Neural cell (in vitro differentiated cells): ENCODE results near the gene NRP2. TPM values are rescaled to one million over a fixed set of nuclear protein-coding genes. Genes with fewer than 3 reads are reported as not detected.

Experiments used
- H2AFZ ChIP-seq: fragments of 200-600, 300-800 bp; sonication (generic), shearing (Covaris generic); 2 replicates; pipeline ENCODE4 v1.6.0; 2014; ENCODE audit warnings: low read depth, mild to moderate bottlenecking, antibody characterized with exemption, low read length, moderate library complexity
- H3F3A ChIP-seq: fragments of 200-600 bp; shearing (Covaris generic); 2 replicates; pipeline ENCODE4 v1.6.1; 2016; ENCODE audit warnings: mild to moderate bottlenecking, moderate library complexity, mixed read lengths, antibody characterized with exemption, low read length; ENCODE audit not compliant: insufficient read depth, poor library complexity, severe bottlenecking
- H3K27ac ChIP-seq: fragments of 200-600, 300-800 bp; sonication (generic), shearing (Covaris generic); 2 replicates; pipeline ENCODE4 v1.5.1; 2014; ENCODE audit warnings: mild to moderate bottlenecking, low read length, moderate library complexity
- H3K27me3 ChIP-seq: fragments of 300-800, 200-600 bp; sonication (generic), shearing (Covaris generic); 2 replicates; pipeline ENCODE4 v1.6.0; 2014; ENCODE audit warnings: mild to moderate bottlenecking, low read depth, low read length, moderate library complexity; ENCODE audit not compliant: insufficient read depth
- H3K36me3 ChIP-seq: fragments of 300-800, 200-600 bp; sonication (generic), shearing (Covaris generic); 2 replicates; pipeline ENCODE4 v1.5.1; 2014; ENCODE audit warnings: mild to moderate bottlenecking, antibody characterized with exemption, low read length, moderate library complexity; ENCODE audit not compliant: insufficient read depth
- H3K4me2 ChIP-seq: fragments of 300-800, 200-600 bp; sonication (generic), shearing (Covaris generic); 2 replicates; pipeline ENCODE4 v1.6.0; 2014; ENCODE audit warnings: mild to moderate bottlenecking, low read length
- H3K4me3 ChIP-seq: fragments of 300-800, 200-600 bp; sonication (generic), shearing (Covaris generic); 2 replicates; pipeline ENCODE4 v1.5.1; 2014; ENCODE audit warnings: mild to moderate bottlenecking, low read length, moderate library complexity
- H3K79me2 ChIP-seq: fragments of 200-600 bp; shearing (Covaris generic); replicated peaks from 2 replicates; pipeline ENCODE4 v1.6.0; 2014; ENCODE audit warnings: mild to moderate bottlenecking, low read length, moderate library complexity; ENCODE audit not compliant: insufficient read depth
- H3K9ac ChIP-seq: fragments of 300-800, 200-600 bp; sonication (generic), shearing (Covaris generic); 2 replicates; pipeline ENCODE4 v1.6.1; 2016; ENCODE audit warnings: mild to moderate bottlenecking, low read length, mixed read lengths
- H3K9me2 ChIP-seq: fragments of 200-600 bp; shearing (Covaris generic); 2 replicates; pipeline ENCODE4 v1.6.1; 2016; ENCODE audit warnings: mild to moderate bottlenecking, low read length, mixed read lengths; ENCODE audit not compliant: insufficient read depth
- H3K9me3 ChIP-seq: fragments of 200-600, 300-800 bp; sonication (generic), shearing (Covaris generic); 2 replicates; pipeline ENCODE4 v1.6.1; 2016; ENCODE audit warnings: mild to moderate bottlenecking, mixed run types, low read length, moderate library complexity, mixed read lengths
- H4K20me1 ChIP-seq: fragments of 200-600 bp; shearing (Covaris generic); 2 replicates; pipeline ENCODE4 v1.6.1; 2016; ENCODE audit warnings: mild to moderate bottlenecking, mixed run types; ENCODE audit not compliant: insufficient read depth
- CTCF ChIP-seq: fragments of 450-650 bp; IDR thresholded peaks from 2 replicates; pipeline ENCODE4 v1.5.1; 2014; ENCODE audit warnings: antibody characterized with exemption, mild to moderate bottlenecking, moderate library complexity; ENCODE audit not compliant: poor library complexity, severe bottlenecking
- EP300 ChIP-seq: fragments of 450-650 bp; conservative IDR thresholded peaks from 2 replicates; pipeline ENCODE4 v1.6.1; 2014; ENCODE audit warnings: antibody characterized with exemption, mild to moderate bottlenecking, moderate library complexity; ENCODE audit not compliant: poor library complexity, severe bottlenecking
- EZH2 ChIP-seq: fragments of 200-600, 300-800 bp; shearing (Covaris generic), sonication (generic); IDR thresholded peaks from 2 replicates; pipeline ENCODE4 v1.6.1; 2014; ENCODE audit warnings: antibody characterized with exemption, low read length, borderline replicate concordance, mild to moderate bottlenecking; ENCODE audit not compliant: insufficient read depth, poor library complexity, severe bottlenecking
- MXI1 ChIP-seq: fragments of 450-650 bp; conservative IDR thresholded peaks from 2 replicates; pipeline ENCODE4 v1.6.1; 2014; ENCODE audit warnings: antibody characterized with exemption, mild to moderate bottlenecking; ENCODE audit not compliant: poor library complexity, severe bottlenecking
- POLR2AphosphoS5 ChIP-seq: IDR thresholded peaks from 2 replicates; pipeline ENCODE4 v1.6.1; 2012
- RAD21 ChIP-seq: fragments of 450-650 bp; conservative IDR thresholded peaks from 2 replicates; pipeline ENCODE4 v1.6.1; 2014; ENCODE audit warnings: antibody characterized with exemption, mild to moderate bottlenecking, moderate library complexity
- SMC3 ChIP-seq: fragments of 450-650 bp; conservative IDR thresholded peaks from 2 replicates; pipeline ENCODE4 v1.6.1; 2014; ENCODE audit warnings: antibody characterized with exemption, mild to moderate bottlenecking, moderate library complexity; ENCODE audit not compliant: poor library complexity
- TAF1 ChIP-seq: IDR thresholded peaks from 2 replicates; pipeline ENCODE4 v1.6.1; 2012; ENCODE audit warnings: low read depth
- polyA plus RNA-seq: library from polyadenylated mRNA; depleted of rRNA; stranded (reverse); fragments of >200 nt; gene quantifications from 2 replicates; pipeline ENCODE4 v1.2.3, GENCODE V29; 2014
- TF ChIP-seq, protein P1 (sequence below): IDR thresholded peaks from 2 replicates; pipeline ENCODE4 v1.6.1; 2012; ENCODE audit warnings: borderline replicate concordance

NRP2 gene
- polyA plus RNA-seq, 1 donor from 2014 or later = 30.2 TPM

GRCh38 chr2:205755923-205756322 is 73.6 kb downstream of the NRP2 start:
- H3K9me2 ChIP-seq = no peaks in the 10 kb centered on the region
- H3K27me3 ChIP-seq = no peaks in the 10 kb centered on the region
- H3K36me3 ChIP-seq = no peaks in the 10 kb centered on the region
- no peak overlapping the region for H3K27ac ChIP-seq
- H3F3A ChIP-seq = peaks cover 2% of the 10 kb centered on the region
- H3K79me2 ChIP-seq = no peaks in the 10 kb centered on the region
- no peak overlapping the region for H3K4me3 ChIP-seq
- H3K4me2 ChIP-seq = no peak overlapping the region
- no peak overlapping the region for H2AFZ ChIP-seq
- no peaks in the 10 kb centered on the region for H4K20me1 ChIP-seq
- TF ChIP-seq EP300 (no peak), MXI1 (no peak), CTCF (no peak)
- TF ChIP-seq, protein P1, sequence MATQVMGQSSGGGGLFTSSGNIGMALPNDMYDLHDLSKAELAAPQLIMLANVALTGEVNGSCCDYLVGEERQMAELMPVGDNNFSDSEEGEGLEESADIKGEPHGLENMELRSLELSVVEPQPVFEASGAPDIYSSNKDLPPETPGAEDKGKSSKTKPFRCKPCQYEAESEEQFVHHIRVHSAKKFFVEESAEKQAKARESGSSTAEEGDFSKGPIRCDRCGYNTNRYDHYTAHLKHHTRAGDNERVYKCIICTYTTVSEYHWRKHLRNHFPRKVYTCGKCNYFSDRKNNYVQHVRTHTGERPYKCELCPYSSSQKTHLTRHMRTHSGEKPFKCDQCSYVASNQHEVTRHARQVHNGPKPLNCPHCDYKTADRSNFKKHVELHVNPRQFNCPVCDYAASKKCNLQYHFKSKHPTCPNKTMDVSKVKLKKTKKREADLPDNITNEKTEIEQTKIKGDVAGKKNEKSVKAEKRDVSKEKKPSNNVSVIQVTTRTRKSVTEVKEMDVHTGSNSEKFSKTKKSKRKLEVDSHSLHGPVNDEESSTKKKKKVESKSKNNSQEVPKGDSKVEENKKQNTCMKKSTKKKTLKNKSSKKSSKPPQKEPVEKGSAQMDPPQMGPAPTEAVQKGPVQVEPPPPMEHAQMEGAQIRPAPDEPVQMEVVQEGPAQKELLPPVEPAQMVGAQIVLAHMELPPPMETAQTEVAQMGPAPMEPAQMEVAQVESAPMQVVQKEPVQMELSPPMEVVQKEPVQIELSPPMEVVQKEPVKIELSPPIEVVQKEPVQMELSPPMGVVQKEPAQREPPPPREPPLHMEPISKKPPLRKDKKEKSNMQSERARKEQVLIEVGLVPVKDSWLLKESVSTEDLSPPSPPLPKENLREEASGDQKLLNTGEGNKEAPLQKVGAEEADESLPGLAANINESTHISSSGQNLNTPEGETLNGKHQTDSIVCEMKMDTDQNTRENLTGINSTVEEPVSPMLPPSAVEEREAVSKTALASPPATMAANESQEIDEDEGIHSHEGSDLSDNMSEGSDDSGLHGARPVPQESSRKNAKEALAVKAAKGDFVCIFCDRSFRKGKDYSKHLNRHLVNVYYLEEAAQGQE = no peak
- H3K9me3 ChIP-seq = no peaks in the 10 kb centered on the region
- no peak overlapping the region for H3K9ac ChIP-seq

GRCh38 chr2:205757271-205757670 is 75.0 kb downstream of the NRP2 start:
- Histone ChIP-seq H3K27ac (no peak overlapping the region), H3K79me2 (no peaks in the 10 kb centered on the region), H3K36me3 (no peaks in the 10 kb centered on the region), H3K9me3 (no peaks in the 10 kb centered on the region), H3K27me3 (no peaks in the 10 kb centered on the region), H4K20me1 (no peaks in the 10 kb centered on the region), H3K4me3 (no peak overlapping the region), H3K4me2 (no peak overlapping the region), H3F3A (peaks cover 3% of the 10 kb centered on the region), H3K9ac (no peak overlapping the region), H3K9me2 (no peaks in the 10 kb centered on the region), H2AFZ (no peak overlapping the region)
- no peak for TF ChIP-seq TAF1
- no peak for TF ChIP-seq POLR2AphosphoS5
- TF ChIP-seq EZH2 = no peak
- TF ChIP-seq EP300 = no peak
- TF ChIP-seq RAD21 = no peak
- no peak for TF ChIP-seq SMC3
- TF ChIP-seq CTCF = no peak
